Measurements from ENCODE around the gene GPC3.

GRCh38 chrX:133674726-133675470 is 310.5 kb downstream of the GPC3 start:
- TF ChIP-seq CTCF (conservative IDR thresholded peaks at IDR 0.05; ENCODE audit: low read depth, low read length) (no peak), RFX5 (IDR thresholded peaks at IDR 0.05; ENCODE audit: low read depth, low read length) (no peak), CEBPB (IDR thresholded peaks at IDR 0.05; ENCODE audit: low read depth, low read length) (no peak), MAZ (IDR thresholded peaks at IDR 0.05; ENCODE audit: borderline replicate concordance, low read depth, low read length) (no peak), RAD21 (IDR thresholded peaks at IDR 0.05; ENCODE audit: low read length) (no peak), POLR2A (IDR thresholded peaks at IDR 0.05; ENCODE audit: low read depth, low read length) (no peak), MAFK (IDR thresholded peaks at IDR 0.05; ENCODE audit: low read depth, low read length) (no peak), SMC3 (IDR thresholded peaks at IDR 0.05; ENCODE audit: low read depth, low read length) (no peak), BHLHE40 (IDR thresholded peaks at IDR 0.05; ENCODE audit: low read depth, low read length) (no peak), RCOR1 (IDR thresholded peaks at IDR 0.05; ENCODE audit: insufficient replicate concordance, low read length) (no peak)

Measured in IMR-90 (cell line).